Measurements from ENCODE around the gene CAP2. TPM values are rescaled to one million over a fixed set of nuclear protein-coding genes. Genes with fewer than 3 reads are reported as not detected.

Gene CAP2
- total and polyA plus RNA-seq, 2 experiments from 2014 or later = 6.7 to 9.1 TPM

DNA sequence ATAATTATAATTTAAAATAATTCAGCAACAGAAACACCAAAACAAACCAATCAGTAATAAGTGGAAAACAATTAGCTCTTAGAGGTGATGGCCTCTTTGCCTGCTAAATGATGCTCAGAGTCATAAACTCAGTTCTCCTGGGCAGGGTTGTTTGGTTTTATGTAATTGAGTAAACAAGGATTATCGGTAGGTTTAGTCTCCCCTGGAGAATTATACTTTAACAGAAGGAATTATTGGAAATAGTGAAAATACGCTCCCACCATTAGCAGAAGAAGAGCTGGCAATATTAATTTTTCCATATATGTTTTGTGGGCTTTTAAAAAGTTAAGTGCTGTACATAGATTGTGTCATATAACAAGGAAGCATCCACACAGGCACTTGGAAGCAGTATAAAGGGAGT is 27.0 kb downstream of the CAP2 start:
- DNase-seq (ENCODE audit: low spot score) = no peak
- Histone ChIP-seq H2AFZ (no peak overlapping the region), H3F3A (replicated peaks; ENCODE audit: low read depth) (no peaks in the 10 kb centered on the region), H3K4me1 (ENCODE audit: insufficient read depth) (peaks cover 7% of the 10 kb centered on the region; the same call in 1 of the 2 replicates), H3K27ac (ENCODE audit: low read depth) (no peak overlapping the region), H3K4me3 (no peak overlapping the region), H4K20me1 (replicated peaks; ENCODE audit: insufficient read depth) (no peaks in the 10 kb centered on the region; the same call in 1 of the 2 replicates), H3K36me3 (ENCODE audit: insufficient read depth) (no peaks in the 10 kb centered on the region), H3K4me2 (no peak overlapping the region), H3K79me2 (replicated peaks; ENCODE audit: insufficient read depth) (peaks cover 25% of the 10 kb centered on the region), H3K9me2 (ENCODE audit: insufficient read depth) (no peaks in the 10 kb centered on the region), H3K27me3 (ENCODE audit: insufficient read depth) (no peaks in the 10 kb centered on the region)
- peaks cover 4% of the 10 kb centered on the region; the same call in 1 of the 3 replicates for H3K36me3 Mint-ChIP-seq (ENCODE audit: low read depth)
- no peak overlapping the region for H3K27ac Mint-ChIP-seq
- H3K4me1 Mint-ChIP-seq = peaks cover 12% of the 10 kb centered on the region
- no peaks in the 10 kb centered on the region for H3K9me3 Mint-ChIP-seq
- no peak overlapping the region for H3K4me3 Mint-ChIP-seq
- TF ChIP-seq EZH2 (IDR thresholded peaks at IDR 0.05; ENCODE audit: low read depth, unreplicated experiment) (no peak), ZNF114 (CRISPR knock-in tag; IDR thresholded peaks at IDR 0.05) (no peak), CREB1 (CRISPR knock-in tag; IDR thresholded peaks at IDR 0.05; ENCODE audit: low read depth) (no peak), EZH2phosphoT487 (IDR thresholded peaks at IDR 0.05; ENCODE audit: unreplicated experiment) (no peak)
- ATAC-seq = no peak
- peaks cover 4% of the 10 kb centered on the region for H3K27me3 Mint-ChIP-seq (ENCODE audit: insufficient read depth, low read depth, poor library complexity)

DNA sequence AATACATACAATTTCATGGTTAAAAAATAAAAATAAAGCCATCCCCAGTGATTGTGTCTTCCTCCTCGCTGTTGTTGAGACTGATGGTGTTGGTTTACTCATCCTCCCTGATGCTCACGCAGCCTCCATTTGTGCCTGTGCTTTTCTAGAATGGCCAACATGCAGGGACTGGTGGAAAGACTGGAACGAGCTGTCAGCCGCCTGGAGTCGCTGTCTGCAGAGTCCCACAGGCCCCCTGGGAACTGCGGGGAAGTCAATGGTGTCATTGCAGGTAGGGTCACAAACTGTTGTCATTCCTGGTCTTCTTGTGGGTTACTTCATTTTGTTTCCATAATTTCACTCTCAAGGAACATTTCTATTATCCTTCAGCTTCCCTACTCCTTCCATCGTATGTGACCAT is 28.0 kb downstream of the CAP2 start:
- Histone ChIP-seq H3F3A (replicated peaks; ENCODE audit: low read depth) (no peaks in the 10 kb centered on the region), H4K20me1 (replicated peaks; ENCODE audit: insufficient read depth) (no peaks in the 10 kb centered on the region; the same call in 1 of the 2 replicates), H3K4me1 (ENCODE audit: insufficient read depth) (peaks cover 7% of the 10 kb centered on the region; the same call in 1 of the 2 replicates), H3K9me2 (ENCODE audit: insufficient read depth) (no peaks in the 10 kb centered on the region), H3K27ac (ENCODE audit: low read depth) (no peak overlapping the region), H2AFZ (no peak overlapping the region), H3K79me2 (replicated peaks; ENCODE audit: insufficient read depth) (peaks cover 15% of the 10 kb centered on the region), H3K36me3 (ENCODE audit: insufficient read depth) (no peaks in the 10 kb centered on the region), H3K4me2 (no peak overlapping the region), H3K27me3 (ENCODE audit: insufficient read depth) (no peaks in the 10 kb centered on the region), H3K4me3 (no peak overlapping the region)
- Mint-ChIP-seq H3K4me3 (no peak overlapping the region), H3K4me1 (peaks cover 12% of the 10 kb centered on the region), H3K27me3 (ENCODE audit: insufficient read depth, low read depth, poor library complexity) (peaks cover 4% of the 10 kb centered on the region), H3K27ac (0 out of 2 replicates have a peak overlapping the region, but pooled peaks have one; percentile 7), H3K9me3 (no peaks in the 10 kb centered on the region), H3K36me3 (ENCODE audit: low read depth) (peaks cover 4% of the 10 kb centered on the region; the same call in 1 of the 3 replicates)
- ATAC-seq (no peak), DNase-seq (ENCODE audit: low spot score) (no peak)
- TF ChIP-seq ZNF331 (CRISPR knock-in tag; IDR thresholded peaks at IDR 0.05; ENCODE audit: low read depth) (no peak), JUNB (IDR thresholded peaks at IDR 0.05; ENCODE audit: unreplicated experiment) (no peak), POLR2AphosphoS5 (IDR thresholded peaks at IDR 0.05; ENCODE audit: low read depth) (no peak), EZH2 (IDR thresholded peaks at IDR 0.05; ENCODE audit: low read depth, unreplicated experiment) (no peak), EZH2phosphoT487 (IDR thresholded peaks at IDR 0.05; ENCODE audit: unreplicated experiment) (no peak)
- TF ChIP-seq, protein P1, sequence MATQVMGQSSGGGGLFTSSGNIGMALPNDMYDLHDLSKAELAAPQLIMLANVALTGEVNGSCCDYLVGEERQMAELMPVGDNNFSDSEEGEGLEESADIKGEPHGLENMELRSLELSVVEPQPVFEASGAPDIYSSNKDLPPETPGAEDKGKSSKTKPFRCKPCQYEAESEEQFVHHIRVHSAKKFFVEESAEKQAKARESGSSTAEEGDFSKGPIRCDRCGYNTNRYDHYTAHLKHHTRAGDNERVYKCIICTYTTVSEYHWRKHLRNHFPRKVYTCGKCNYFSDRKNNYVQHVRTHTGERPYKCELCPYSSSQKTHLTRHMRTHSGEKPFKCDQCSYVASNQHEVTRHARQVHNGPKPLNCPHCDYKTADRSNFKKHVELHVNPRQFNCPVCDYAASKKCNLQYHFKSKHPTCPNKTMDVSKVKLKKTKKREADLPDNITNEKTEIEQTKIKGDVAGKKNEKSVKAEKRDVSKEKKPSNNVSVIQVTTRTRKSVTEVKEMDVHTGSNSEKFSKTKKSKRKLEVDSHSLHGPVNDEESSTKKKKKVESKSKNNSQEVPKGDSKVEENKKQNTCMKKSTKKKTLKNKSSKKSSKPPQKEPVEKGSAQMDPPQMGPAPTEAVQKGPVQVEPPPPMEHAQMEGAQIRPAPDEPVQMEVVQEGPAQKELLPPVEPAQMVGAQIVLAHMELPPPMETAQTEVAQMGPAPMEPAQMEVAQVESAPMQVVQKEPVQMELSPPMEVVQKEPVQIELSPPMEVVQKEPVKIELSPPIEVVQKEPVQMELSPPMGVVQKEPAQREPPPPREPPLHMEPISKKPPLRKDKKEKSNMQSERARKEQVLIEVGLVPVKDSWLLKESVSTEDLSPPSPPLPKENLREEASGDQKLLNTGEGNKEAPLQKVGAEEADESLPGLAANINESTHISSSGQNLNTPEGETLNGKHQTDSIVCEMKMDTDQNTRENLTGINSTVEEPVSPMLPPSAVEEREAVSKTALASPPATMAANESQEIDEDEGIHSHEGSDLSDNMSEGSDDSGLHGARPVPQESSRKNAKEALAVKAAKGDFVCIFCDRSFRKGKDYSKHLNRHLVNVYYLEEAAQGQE (IDR thresholded peaks at IDR 0.05; ENCODE audit: unreplicated experiment) = no peak
- TF ChIP-seq, protein P2, sequence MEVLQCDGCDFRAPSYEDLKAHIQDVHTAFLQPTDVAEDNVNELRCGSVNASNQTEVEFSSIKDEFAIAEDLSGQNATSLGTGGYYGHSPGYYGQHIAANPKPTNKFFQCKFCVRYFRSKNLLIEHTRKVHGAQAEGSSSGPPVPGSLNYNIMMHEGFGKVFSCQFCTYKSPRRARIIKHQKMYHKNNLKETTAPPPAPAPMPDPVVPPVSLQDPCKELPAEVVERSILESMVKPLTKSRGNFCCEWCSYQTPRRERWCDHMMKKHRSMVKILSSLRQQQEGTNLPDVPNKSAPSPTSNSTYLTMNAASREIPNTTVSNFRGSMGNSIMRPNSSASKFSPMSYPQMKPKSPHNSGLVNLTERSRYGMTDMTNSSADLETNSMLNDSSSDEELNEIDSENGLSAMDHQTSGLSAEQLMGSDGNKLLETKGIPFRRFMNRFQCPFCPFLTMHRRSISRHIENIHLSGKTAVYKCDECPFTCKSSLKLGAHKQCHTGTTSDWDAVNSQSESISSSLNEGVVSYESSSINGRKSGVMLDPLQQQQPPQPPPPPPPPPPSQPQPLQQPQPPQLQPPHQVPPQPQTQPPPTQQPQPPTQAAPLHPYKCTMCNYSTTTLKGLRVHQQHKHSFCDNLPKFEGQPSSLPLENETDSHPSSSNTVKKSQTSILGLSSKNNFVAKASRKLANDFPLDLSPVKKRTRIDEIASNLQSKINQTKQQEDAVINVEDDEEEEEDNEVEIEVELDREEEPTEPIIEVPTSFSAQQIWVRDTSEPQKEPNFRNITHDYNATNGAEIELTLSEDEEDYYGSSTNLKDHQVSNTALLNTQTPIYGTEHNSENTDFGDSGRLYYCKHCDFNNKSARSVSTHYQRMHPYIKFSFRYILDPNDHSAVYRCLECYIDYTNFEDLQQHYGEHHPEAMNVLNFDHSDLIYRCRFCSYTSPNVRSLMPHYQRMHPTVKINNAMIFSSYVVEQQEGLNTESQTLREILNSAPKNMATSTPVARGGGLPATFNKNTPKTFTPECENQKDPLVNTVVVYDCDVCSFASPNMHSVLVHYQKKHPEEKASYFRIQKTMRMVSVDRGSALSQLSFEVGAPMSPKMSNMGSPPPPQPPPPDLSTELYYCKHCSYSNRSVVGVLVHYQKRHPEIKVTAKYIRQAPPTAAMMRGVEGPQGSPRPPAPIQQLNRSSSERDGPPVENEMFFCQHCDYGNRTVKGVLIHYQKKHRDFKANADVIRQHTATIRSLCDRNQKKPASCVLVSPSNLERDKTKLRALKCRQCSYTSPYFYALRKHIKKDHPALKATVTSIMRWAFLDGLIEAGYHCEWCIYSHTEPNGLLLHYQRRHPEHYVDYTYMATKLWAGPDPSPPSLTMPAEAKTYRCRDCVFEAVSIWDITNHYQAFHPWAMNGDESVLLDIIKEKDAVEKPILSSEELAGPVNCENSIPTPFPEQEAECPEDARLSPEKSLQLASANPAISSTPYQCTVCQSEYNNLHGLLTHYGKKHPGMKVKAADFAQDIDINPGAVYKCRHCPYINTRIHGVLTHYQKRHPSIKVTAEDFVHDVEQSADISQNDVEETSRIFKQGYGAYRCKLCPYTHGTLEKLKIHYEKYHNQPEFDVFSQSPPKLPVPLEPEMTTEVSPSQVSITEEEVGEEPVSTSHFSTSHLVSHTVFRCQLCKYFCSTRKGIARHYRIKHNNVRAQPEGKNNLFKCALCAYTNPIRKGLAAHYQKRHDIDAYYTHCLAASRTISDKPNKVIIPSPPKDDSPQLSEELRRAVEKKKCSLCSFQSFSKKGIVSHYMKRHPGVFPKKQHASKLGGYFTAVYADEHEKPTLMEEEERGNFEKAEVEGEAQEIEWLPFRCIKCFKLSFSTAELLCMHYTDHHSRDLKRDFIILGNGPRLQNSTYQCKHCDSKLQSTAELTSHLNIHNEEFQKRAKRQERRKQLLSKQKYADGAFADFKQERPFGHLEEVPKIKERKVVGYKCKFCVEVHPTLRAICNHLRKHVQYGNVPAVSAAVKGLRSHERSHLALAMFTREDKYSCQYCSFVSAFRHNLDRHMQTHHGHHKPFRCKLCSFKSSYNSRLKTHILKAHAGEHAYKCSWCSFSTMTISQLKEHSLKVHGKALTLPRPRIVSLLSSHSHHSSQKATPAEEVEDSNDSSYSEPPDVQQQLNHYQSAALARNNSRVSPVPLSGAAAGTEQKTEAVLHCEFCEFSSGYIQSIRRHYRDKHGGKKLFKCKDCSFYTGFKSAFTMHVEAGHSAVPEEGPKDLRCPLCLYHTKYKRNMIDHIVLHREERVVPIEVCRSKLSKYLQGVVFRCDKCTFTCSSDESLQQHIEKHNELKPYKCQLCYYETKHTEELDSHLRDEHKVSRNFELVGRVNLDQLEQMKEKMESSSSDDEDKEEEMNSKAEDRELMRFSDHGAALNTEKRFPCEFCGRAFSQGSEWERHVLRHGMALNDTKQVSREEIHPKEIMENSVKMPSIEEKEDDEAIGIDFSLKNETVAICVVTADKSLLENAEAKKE (CRISPR knock-in tag; IDR thresholded peaks at IDR 0.05) = no peak
- TF ChIP-seq, protein P3, sequence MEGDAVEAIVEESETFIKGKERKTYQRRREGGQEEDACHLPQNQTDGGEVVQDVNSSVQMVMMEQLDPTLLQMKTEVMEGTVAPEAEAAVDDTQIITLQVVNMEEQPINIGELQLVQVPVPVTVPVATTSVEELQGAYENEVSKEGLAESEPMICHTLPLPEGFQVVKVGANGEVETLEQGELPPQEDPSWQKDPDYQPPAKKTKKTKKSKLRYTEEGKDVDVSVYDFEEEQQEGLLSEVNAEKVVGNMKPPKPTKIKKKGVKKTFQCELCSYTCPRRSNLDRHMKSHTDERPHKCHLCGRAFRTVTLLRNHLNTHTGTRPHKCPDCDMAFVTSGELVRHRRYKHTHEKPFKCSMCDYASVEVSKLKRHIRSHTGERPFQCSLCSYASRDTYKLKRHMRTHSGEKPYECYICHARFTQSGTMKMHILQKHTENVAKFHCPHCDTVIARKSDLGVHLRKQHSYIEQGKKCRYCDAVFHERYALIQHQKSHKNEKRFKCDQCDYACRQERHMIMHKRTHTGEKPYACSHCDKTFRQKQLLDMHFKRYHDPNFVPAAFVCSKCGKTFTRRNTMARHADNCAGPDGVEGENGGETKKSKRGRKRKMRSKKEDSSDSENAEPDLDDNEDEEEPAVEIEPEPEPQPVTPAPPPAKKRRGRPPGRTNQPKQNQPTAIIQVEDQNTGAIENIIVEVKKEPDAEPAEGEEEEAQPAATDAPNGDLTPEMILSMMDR (conservative IDR thresholded peaks at IDR 0.05; ENCODE audit: low read depth in 2 of 2) = no peak

Measured in GM23338 (cell line).